Measurements from ENCODE around the gene UGT1A4.
"Not testable (repeated sequence)": the region's sequence is repeated elsewhere in the genome, so short reads cannot be mapped to it uniquely, and the experiment has no call there.

- not testable (repeated sequence) for TF ChIP-seq CTCF, POLR2AphosphoS5, POLR2A (IDR thresholded peaks at IDR 0.05)
Measured at GRCh38 chr2:233751212-233752009, 32.9 kb downstream of the UGT1A4 start.
